ENCODE data around the gene UNC50.

Gene UNC50

DNA sequence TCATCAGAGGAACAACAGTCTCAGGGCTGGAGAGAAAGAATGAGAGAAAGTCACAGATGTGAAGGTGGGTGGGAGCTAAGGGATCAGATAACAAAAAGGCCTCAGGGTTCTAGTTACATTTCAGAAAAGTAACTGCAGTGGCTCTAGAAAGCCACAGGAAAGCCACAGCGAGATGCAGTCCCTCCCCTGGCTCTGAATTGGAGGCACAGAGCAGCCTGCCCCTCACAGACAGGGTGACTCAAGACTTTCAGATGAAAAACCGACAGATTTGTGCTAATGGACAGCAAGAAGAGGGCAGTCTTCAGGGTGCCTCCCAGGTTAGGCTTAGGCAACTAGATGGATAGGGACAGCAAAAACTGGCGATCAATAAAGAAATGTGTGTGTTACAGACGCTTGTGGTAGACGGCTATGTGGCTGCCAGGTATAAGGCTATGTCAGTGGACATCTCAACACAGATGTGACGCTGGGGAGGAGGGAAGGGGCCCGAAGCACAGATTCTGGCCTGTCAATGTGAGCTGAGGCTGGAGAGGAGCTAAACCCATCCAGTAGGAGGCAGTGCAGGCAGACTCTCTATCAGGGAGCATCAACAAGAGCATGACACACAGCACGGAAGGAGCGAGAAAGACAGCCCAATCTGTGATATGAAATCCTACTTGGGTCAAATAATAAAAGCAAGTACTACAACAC, 26.2 kb downstream of the UNC50 start:
- TF ChIP-seq POLR2AphosphoS5 (IDR thresholded peaks at IDR 0.05; ENCODE audit: low read depth, low read length) (no peak), SIN3A (IDR thresholded peaks at IDR 0.05; ENCODE audit: borderline replicate concordance, insufficient read depth, low read length) (no peak)

DNA sequence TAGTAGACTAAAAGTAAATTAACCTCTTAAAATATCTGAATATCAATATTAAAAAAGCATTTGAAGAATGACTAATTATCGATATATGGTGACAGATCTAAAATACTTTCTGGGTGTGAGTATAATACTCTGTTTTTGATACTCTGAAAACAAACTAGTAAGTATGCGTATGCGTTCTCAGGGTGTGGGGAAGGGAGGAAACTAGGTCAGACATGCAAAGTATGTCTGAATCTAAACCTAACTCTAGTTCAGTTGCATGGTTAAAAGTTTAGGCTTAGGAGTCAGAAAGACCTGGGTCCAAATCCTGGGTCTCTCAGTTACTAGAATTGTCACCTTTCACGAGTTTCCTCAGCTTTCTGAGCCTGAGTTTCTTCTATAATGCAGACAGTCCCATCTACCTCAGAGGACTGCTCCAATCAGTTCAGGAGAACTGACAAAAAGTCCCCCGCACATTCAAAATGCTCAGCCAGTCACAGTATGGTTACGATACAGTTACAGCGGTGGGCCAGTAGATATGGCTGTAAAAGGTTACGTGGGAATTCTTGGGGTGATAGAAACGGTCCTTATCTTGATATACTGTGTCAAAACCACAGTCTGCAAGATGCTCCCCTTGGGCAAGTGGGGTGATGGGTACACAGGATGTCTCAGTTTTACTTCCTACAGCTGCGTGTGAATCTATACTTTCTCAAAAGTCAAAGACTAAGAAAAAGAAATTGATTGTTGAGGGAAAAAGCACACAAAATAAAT, 29.2 kb downstream of the UNC50 start:
- TF ChIP-seq, protein P1, sequence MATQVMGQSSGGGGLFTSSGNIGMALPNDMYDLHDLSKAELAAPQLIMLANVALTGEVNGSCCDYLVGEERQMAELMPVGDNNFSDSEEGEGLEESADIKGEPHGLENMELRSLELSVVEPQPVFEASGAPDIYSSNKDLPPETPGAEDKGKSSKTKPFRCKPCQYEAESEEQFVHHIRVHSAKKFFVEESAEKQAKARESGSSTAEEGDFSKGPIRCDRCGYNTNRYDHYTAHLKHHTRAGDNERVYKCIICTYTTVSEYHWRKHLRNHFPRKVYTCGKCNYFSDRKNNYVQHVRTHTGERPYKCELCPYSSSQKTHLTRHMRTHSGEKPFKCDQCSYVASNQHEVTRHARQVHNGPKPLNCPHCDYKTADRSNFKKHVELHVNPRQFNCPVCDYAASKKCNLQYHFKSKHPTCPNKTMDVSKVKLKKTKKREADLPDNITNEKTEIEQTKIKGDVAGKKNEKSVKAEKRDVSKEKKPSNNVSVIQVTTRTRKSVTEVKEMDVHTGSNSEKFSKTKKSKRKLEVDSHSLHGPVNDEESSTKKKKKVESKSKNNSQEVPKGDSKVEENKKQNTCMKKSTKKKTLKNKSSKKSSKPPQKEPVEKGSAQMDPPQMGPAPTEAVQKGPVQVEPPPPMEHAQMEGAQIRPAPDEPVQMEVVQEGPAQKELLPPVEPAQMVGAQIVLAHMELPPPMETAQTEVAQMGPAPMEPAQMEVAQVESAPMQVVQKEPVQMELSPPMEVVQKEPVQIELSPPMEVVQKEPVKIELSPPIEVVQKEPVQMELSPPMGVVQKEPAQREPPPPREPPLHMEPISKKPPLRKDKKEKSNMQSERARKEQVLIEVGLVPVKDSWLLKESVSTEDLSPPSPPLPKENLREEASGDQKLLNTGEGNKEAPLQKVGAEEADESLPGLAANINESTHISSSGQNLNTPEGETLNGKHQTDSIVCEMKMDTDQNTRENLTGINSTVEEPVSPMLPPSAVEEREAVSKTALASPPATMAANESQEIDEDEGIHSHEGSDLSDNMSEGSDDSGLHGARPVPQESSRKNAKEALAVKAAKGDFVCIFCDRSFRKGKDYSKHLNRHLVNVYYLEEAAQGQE (IDR thresholded peaks at IDR 0.05; ENCODE audit: insufficient read depth in 1 of 2, low read depth in 2 of 2, low read length in 2 of 2) = no peak
- TF ChIP-seq FOXP2 (optimal IDR thresholded peaks at IDR 0.05; ENCODE audit: borderline replicate concordance, extremely low read depth, extremely low read length, insufficient read depth) (no peak), SIN3A (IDR thresholded peaks at IDR 0.05; ENCODE audit: borderline replicate concordance, insufficient read depth, low read length) (no peak), POLR2AphosphoS5 (IDR thresholded peaks at IDR 0.05; ENCODE audit: low read depth, low read length) (no peak), TAF1 (IDR thresholded peaks at IDR 0.05; ENCODE audit: borderline replicate concordance, insufficient read depth, low read length) (no peak)

DNA sequence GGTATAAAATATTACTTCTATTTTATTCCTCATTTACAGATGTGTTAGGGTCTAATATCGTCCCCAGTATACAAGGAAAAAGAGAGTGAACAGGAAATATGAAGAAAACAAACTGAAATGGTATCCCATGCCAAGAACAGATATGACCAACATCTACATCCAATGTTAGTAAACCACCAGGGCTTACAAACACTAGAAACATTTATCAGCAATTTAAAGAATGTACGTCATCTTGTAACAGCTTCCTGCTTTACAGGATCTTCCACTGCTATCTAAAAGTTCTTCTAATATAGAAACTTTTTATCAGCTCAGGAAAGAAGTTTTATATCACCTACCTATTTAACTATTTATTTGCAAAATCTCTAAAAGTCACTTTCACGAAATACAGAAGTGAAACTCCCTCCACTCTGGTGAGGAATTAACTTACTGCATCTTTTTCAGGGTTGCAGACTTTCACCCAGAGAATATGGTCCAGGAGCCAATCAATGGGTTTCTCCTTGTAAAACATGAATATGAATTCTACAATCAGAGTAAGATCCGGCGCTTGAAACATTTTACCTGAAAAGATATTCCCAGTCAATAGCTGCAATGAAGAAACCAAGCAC, 35.2 kb downstream of the UNC50 start:
- no peak for TF ChIP-seq POLR2AphosphoS5 (IDR thresholded peaks at IDR 0.05; ENCODE audit: low read depth, low read length)
- no peak for TF ChIP-seq TAF1 (IDR thresholded peaks at IDR 0.05; ENCODE audit: borderline replicate concordance, insufficient read depth, low read length)
- TF ChIP-seq SIN3A (IDR thresholded peaks at IDR 0.05; ENCODE audit: borderline replicate concordance, insufficient read depth, low read length) = no peak
- no peak for TF ChIP-seq FOXP2 (optimal IDR thresholded peaks at IDR 0.05; ENCODE audit: borderline replicate concordance, extremely low read depth, extremely low read length, insufficient read depth)
- TF ChIP-seq, protein P1 (IDR thresholded peaks at IDR 0.05; ENCODE audit: insufficient read depth in 1 of 2, low read depth in 2 of 2, low read length in 2 of 2) = no peak

DNA sequence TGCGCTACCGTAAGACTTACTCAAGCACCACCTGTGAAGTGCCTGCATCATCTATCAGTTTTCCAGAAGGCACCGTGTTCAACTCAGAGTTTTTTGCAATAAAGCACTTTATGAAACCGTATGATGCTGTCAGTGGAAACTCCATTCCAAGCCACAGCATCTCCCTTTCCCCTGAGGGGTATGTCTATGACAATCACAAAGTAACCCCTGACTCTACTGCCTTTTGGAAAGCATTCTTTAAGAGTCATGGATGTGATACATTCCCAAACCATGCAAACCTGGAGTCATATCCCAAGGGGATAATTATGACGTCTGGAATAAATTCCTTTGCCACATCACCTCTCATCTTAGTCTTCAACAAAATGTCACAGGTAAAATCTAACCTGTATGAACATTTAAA, 39.2 kb downstream of the UNC50 start:
- TF ChIP-seq TAF1 (IDR thresholded peaks at IDR 0.05; ENCODE audit: borderline replicate concordance, insufficient read depth, low read length) = no peak
- TF ChIP-seq SIN3A (IDR thresholded peaks at IDR 0.05; ENCODE audit: borderline replicate concordance, insufficient read depth, low read length) = no peak
- TF ChIP-seq, protein P1 (IDR thresholded peaks at IDR 0.05; ENCODE audit: insufficient read depth in 1 of 2, low read depth in 2 of 2, low read length in 2 of 2) = no peak
- no peak for TF ChIP-seq FOXP2 (optimal IDR thresholded peaks at IDR 0.05; ENCODE audit: borderline replicate concordance, extremely low read depth, extremely low read length, insufficient read depth)
- no peak for TF ChIP-seq POLR2AphosphoS5 (IDR thresholded peaks at IDR 0.05; ENCODE audit: low read depth, low read length)

DNA sequence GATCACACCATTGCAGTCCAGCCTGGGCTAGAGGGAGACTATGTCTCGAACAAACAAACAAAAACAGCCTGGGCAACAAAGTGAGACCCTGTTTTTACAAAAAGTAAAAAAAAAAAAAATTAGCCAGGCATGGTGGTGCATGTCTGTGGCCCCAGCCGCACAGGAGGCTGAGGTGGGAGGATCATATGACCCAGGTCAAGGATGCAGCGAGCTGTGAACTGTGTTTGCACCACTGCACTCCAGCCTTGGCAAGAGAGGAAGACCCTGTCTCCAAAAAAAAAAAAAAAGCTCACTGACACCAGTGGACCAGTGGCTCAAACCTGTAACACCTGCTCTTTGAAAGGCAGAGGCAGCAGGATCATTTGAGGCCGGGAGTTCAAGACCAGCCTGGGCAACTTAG, 40.1 kb downstream of the UNC50 start:
- TF ChIP-seq POLR2AphosphoS5 (IDR thresholded peaks at IDR 0.05; ENCODE audit: low read depth, low read length) = no peak
- TF ChIP-seq SIN3A (IDR thresholded peaks at IDR 0.05; ENCODE audit: borderline replicate concordance, insufficient read depth, low read length) = no peak
- no peak for TF ChIP-seq FOXP2 (optimal IDR thresholded peaks at IDR 0.05; ENCODE audit: borderline replicate concordance, extremely low read depth, extremely low read length, insufficient read depth)
- TF ChIP-seq, protein P1 (IDR thresholded peaks at IDR 0.05; ENCODE audit: insufficient read depth in 1 of 2, low read depth in 2 of 2, low read length in 2 of 2) = no peak
- TF ChIP-seq TAF1 (IDR thresholded peaks at IDR 0.05; ENCODE audit: borderline replicate concordance, insufficient read depth, low read length) = no peak
